Neural progenitor cell (in vitro differentiated cells): ENCODE results near the gene DLGAP4.

Source experiments
- EZH2 ChIP-seq: fragments of 200-600 bp; sonication (generic); IDR thresholded peaks from 2 replicates; pipeline ENCODE4 v1.6.1; 2017; ENCODE audit warnings: antibody characterized with exemption, mild to moderate bottlenecking, moderate library complexity
- EZH2phosphoT487 ChIP-seq: fragments of 200-600 bp; sonication (generic); IDR thresholded peaks from 2 replicates; pipeline ENCODE4 v1.6.1; 2017; ENCODE audit warnings: antibody characterized with exemption

GRCh38 chr20:36497856-36498255 lies 191.7 kb downstream of the DLGAP4 start:
- TF ChIP-seq EZH2phosphoT487 (no peak), EZH2 (no peak)
